ENCODE results near the gene GRB14.
"Not testable (repeated sequence)": the region's sequence is repeated elsewhere in the genome, so short reads cannot be mapped to it uniquely, and the experiment has no call there.

The GRB14 gene

DNA sequence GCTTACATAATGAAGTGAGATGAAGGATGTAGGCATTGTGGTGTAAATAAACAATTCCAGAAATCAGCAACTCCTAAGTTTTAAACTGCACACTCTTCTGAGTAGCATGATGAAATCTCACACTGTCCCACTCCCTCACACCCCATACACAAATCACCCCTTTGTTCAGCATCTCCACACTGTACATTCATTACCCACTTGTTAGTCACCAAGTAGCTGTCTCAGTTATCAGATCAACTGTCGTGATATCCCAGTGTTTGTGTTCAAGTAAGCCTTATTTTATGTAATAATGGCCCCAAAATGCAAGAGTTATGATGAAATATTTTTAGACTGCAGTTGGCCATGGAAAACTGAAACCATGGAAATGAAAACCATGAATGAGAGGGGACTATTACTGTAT lies 135.7 kb downstream of the GRB14 start:
- no peak for DNase-seq

DNA sequence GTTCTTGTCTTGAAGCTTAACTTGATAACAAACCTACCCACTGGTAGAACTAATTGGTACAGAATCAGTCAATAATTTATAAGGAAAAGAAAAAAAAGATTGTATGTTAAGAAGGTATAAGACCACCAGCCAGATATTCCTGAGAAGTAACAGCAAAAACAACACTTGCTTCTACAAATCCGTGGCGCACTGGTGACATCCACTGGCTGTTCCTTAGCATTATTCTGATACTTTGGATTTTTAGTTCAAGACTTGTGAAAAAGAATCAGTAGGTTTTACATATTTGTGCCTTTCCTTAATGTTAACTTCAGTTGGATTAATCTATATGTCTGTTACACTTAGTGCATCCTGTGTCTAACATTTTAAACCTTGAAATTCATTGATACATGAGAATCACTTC lies 141.8 kb downstream of the GRB14 start:
- no peak for DNase-seq

DNA sequence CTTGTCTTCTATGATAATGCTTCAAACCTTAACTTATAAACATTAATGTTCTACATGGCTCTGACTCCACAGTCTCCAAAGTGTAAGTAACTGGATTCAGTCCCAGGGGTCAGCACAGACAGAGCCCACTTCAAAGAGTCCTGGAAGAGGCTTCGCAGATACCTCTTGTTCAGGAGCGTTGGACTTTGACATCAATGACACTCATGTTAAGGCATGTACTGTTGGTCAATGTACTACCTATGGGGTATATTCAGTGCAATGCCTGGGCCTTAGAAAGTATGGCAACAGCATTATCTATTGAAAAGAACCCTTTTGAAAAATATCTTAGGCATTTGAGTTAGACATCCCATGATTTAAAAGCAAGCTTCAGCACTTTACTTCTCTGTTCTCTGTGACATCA lies 143.1 kb downstream of the GRB14 start:
- DNase-seq, result no peak

DNA sequence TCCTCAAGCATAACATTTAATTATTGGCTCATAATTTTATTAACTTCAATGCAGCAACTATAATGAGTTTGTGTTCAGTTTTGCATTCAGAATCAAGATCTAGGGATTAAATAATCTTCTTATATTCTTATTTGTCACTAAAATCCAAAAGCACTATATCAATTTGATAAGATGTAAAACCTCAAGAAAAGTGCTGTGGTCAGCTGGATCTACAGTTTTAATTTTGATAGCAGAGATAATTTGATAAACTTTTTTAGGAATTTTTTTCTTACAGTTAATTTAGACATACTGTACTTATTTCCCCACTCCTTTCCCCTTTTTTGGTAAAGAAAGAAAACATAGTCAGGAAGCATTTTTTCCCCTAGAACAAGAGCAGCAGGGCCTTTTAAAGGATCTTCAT lies 146.4 kb downstream of the GRB14 start:
- no peak for DNase-seq

DNA sequence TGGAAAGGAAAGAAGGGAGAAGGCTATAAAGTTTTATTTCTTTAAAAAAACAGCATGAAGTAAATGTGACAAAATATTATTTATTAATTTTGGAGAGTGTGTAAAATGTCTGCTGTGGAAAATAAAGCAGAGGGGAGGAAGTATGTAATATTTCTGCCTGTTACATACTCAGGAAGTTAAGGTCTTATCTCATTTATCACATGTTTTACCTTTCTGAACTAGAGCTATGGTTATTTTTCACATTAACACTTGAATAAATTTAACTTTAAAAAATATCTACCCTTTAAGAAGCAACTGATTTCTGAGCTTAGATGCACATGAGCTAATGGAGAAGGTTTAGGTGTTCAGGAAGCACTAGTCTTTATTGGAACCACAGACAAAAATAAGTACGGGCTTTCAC lies 148.3 kb downstream of the GRB14 start:
- DNase-seq, result no peak

DNA sequence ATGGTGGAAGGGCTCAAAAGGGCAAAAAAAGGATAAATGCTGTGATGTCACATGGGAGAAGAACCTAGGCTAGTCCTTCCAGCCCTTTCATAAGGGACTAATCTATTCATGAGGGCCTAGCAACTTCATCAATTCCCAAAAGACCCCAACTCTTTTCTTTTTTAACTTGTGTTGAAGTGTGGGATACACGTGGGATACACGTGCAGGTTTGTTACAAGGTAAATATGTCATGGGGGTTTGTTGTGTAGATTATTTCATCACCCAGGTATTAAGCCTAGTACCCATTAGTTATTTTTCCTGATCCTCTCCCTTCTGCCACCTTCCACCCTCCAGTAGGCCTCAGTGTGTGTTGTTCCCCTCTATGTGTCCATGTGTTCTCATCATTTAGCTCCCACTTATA lies 156.2 kb downstream of the GRB14 start:
- DNase-seq, result not testable (repeated sequence)

DNA sequence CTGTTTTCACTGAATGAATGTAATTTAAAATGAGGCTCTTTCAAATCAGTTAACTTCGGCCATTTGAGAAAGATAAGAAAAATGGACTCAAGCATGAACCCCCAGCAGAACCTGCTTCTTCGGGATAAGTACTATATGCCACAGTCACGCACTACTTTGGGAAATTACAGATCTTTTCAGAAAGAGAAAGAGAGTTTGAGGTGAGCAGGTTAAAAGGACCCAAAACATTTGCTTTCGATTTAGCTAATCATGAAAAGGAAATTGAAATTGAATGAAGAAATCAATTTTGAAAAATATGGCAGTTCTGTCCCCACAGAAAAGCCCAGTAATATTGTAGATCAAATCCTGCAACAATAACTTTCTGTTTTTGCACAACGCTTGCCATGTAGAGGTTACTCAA lies 156.9 kb downstream of the GRB14 start:
- DNase-seq, result no peak

DNA sequence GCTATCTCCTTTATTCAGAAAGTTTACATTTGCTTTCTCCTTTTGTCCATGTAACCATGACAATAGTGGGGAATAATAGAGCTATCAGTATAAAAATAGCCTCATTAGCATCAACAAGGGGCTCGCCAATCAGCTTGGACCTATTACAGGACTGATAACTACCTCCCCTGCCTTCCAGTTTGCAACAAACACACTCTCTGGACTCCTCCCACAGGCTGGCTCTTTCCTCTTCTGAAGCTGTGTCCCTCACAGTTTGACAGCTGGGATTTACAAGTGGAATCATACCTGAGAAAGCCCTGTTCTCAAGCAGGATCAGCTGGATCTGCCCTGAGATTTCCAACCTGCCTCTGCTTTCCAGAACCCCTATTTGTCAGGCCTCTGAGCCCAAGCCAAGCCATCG lies 162.5 kb downstream of the GRB14 start:
- DNase-seq, result no peak

DNA sequence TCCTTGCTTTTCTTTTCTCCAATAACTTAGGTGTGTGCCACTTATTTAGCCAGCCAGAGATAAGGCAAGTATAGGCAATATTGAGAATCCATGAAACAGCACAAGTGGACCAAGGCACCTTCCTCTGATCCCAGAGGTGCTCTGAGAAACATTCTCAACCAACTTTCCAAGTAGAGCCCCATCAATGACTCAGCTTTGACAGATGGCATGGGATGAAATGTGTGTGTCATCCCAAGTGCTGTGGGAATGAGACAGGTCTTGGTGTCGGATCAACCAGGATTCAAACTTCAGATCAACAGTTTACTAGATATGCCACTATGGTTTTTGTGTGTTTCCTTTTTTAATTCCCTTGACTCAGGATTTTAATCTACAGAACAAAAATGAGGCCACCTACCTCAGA lies 164.0 kb downstream of the GRB14 start:
- DNase-seq, result no peak

DNA sequence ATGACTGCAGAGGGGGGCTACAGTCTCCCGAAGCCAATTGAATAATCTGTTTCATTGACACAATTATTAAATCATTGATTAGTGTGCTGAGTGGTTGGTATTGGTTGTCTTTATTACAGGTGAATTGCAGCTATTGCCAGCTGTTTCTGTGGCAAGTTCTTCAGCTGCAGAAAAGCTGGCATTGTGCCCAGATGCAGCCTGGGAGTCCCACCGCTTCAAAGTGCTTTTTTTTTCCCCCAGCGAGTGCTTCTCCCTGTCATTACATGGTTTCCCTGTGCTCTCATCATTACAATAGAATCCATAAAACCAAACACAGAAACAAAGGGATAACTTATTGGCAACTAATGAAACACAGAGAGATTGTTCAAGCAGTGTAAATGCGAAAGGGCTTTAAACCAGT lies 164.7 kb downstream of the GRB14 start:
- DNase-seq, result no peak

DNA sequence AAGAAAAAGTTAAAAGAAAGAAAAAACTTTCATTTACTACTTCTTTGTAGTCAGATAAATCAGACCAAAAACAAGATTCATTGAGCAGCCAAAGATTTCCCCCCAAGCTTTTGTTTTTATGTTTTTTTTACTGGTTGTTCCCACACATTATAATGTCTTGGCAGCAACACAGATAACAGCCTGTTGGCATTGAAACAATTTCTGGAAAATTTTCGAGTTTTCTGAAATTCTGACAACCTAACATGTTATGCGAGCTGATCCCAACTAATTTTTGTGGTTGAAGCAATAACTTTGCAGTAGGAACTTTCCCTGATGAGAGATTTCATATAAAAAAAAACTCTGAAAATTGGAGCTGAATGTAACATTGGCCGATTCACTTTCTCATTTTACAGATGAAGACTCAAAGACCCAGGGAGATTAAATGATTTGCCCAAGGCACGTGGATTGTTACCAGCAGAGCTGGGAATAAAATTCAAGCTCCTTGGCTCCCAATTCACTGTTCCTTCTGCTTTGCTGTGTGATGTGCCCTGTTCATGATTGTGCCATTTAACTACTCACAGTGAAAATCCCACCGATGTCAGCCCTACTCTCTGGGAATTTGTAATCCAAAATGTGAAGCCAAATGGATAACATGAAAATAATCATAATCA lies 167.5 kb downstream of the GRB14 start:
- no peak for DNase-seq

DNA sequence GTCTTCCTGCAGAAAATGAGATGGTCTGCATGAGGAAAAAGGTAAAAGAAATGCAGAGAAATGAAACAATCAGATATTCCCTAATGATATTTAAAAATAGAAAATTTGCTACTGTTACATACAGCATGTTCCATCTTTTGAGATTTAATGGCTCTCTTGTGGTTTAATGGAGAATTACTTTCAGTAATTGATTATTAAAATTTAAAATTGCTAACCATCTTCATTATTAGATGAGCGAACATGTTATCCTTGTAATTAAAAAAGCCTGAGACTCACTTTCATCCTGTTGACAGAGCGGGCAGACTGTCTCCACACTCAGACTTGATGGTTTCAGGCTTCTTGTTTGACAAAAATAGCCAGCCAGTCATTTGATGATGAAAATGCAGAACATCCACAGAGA lies 171.0 kb downstream of the GRB14 start:
- no peak for DNase-seq

DNA sequence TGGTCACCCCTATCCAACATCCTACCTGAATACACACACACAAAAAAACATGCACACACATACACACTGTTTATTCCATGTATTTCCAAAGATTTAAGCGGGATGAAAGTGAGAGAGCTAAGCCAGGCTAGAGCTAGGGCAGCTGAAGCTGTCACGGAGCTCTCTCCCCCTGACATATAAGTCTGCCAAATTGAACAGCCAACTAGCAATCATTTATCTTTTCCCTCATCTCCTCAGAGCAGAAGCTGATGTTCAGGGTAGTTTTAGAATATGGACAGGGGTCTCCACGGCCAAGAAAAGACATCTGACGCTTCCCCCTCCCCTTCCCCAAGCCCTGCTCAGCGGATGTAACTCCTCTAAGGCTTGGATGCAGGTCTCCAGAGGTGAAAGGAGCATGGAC lies 171.6 kb downstream of the GRB14 start:
- no peak for DNase-seq

DNA sequence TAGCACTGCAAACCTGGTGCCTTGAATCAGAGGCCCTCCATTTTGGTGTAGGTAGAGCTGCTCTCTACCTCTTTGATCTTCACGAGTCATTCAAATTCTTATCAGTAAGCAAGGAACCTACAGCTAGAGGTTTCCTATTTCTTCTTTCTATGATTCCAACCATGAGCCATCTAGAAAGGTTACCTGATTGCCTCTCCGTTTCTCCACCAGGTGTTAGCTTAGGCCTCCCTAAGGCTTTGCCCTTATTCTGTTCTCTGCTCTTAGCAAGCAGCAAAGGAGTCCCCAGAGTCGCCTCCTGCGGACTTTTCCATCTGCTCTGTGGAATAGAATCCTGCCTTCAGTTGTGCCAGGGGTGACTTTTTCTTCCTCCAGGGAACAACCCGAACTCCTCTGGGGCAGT lies 173.6 kb downstream of the GRB14 start:
- DNase-seq, result no peak
